HL-60/S4 treated with phorbol 12-myristate 13-acetate at 8.2 ng/mL for 4 days and 3 days (cell line): ENCODE data around the gene CCDC154.

ENCODE experiments used
- in situ Hi-C: fragments of 300-500 bp; cut with MboI; formaldehyde crosslinking; loops from 2 replicates; pipeline ENCODE4 v1.15.0; 2022; ENCODE audit warnings: low sequenced_read_pairs

The CCDC154 gene

GRCh38 chr16:1397779-1398178 lies 46.6 kb downstream of the CCDC154 start:
- in situ Hi-C loops: no loop called here

- in situ Hi-C loops: no loop called here
These were observed 48.8 kb downstream of the CCDC154 start for GRCh38 chr16:1395444-1396031.

- in situ Hi-C loops: no loop called here
These were observed 49.9 kb downstream of the CCDC154 start for GRCh38 chr16:1394367-1394951.

DNA sequence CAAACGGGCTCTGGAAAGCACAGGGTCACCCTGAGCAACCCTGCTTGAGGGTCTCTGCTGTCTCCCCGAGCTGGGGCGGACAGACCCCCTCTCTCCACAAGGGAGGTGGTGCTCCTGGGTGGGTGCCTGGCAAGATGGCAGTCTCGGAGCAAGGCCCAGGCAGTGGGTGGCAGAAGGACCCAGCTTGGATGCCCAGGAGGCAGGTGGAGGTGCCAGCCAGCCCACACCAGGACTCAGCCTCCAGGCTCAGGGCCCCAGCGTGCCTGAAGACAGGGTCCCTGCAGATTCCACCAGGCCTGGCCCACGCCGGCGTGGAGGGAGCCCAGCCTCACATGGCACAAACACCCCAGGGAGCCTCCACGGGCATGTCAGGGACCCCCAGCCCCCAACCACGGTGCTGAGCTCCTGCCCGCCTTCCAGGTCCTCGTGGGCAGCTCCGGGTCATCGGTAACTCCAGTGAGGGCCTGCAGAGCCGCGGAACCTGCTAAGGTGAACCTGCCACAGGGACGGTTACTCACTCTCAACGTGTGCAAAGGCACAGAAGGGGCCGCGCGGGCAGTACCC lies 50.7 kb downstream of the CCDC154 start:
- in situ Hi-C loops: no loop called here

- in situ Hi-C loops: no loop called here
These were observed 51.5 kb downstream of the CCDC154 start for GRCh38 chr16:1392826-1393225.

- in situ Hi-C loops: no loop called here
These were observed 54.0 kb downstream of the CCDC154 start for GRCh38 chr16:1390239-1390779.

DNA sequence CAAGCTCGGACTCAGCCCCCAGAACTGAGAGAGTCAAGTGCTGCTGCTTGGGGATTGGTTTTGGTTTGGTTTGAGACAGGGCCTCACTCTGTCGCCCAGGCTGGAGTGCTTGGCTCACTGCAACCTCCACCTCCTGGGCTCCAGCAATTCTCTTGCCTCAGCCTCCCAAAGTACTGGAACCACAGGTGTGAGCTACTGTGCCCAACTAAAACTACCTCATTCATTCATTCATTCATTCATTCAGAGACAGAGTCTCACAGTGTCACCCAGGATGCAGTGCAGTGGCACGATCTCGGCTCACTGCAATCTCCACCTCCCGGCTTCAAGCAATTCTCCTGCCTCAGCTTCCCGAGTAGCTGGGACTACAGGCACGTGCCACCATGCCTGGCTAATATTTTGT lies 54.6 kb downstream of the CCDC154 start:
- in situ Hi-C loops: no loop called here

GRCh38 chr16:1387331-1387730 lies 57.0 kb downstream of the CCDC154 start:
- in situ Hi-C loops: no loop called here

DNA sequence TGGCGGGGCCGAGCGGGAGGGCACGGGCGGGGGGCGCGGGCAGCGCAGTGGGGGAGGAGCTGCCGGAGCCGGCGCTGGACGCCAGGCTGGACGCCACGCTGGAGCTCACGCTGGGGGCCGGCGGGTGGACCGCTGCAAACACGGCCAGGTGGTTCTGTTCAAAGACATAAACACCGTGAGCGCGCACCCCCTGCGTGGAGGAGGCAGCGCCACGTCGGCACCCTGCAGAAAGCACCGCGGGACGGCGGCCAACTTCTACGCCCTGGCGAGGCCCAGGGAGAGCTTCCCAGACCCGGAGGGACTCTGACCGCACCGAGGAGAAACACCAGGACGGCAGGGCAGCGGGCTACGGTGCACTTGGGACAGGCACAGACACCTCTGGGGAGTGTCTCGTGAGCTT lies 59.1 kb downstream of the CCDC154 start:
- in situ Hi-C loops: no loop called here
